GM21367 (cell line): ENCODE results near the gene C19orf73.
A peak's percentile ranks its signal among the peaks of the same experiment; 100 is the strongest.

Experiments used
- ATAC-seq: cut with Tn5 transposase; IDR thresholded peaks from one replicate; pipeline ENCODE4 v1.9.1; 2021; ENCODE audit not compliant: unreplicated experiment

Gene C19orf73, protein sequence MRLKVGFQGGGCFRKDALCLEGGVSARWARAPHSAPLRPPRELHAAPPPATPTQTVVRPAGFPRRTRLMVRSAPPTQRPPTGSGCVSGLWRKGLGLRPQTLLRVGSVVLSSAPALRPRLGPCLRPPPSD

GRCh38 chr19:49118565-49119410 lies at the start of gene C19orf73:
Gene C19orf73 (minus strand): TSS chr19:49119143. CDS start chr19:49119022, 121 bp downstream.
- ATAC-seq = peak; percentile 63

DNA sequence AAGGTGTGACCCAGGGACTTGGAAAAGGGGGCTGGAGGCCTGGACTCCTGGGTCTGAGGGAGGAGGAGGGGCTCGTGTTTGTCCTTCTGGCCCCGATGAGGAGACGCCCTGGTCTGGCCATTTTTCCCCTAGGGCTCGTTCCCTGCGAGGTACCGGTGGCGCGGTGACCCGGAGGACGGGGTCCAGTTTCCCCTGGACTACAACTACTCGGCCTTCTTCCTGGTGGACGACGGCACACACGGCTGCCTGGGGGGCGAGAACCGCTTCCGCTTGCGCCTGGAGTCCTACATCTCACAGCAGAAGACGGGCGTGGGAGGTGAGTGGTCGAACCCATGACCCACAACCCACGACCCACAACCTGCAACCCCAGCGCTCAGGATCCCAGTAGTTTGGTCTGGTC lies 49.5 kb upstream of the C19orf73 start:
- no peak for ATAC-seq

DNA sequence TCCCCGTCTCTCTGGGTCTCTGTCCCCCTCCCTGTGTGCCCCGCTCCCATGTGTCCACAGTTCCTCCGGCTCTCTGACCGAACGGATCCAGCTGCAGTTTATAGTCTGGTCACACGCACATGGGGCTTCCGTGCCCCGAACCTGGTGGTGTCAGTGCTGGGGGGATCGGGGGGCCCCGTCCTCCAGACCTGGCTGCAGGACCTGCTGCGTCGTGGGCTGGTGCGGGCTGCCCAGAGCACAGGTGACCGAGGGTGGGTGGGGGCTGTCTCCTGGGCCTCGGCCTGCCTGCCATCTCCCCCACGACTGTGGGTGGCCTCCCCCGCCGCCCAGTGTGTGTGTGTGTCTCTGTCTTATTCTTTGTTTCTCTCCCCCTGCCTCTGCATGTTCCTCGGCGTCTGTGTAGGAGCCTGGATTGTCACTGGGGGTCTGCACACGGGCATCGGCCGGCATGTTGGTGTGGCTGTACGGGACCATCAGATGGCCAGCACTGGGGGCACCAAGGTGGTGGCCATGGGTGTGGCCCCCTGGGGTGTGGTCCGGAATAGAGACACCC lies 49.0 kb upstream of the C19orf73 start:
- no peak for ATAC-seq

DNA sequence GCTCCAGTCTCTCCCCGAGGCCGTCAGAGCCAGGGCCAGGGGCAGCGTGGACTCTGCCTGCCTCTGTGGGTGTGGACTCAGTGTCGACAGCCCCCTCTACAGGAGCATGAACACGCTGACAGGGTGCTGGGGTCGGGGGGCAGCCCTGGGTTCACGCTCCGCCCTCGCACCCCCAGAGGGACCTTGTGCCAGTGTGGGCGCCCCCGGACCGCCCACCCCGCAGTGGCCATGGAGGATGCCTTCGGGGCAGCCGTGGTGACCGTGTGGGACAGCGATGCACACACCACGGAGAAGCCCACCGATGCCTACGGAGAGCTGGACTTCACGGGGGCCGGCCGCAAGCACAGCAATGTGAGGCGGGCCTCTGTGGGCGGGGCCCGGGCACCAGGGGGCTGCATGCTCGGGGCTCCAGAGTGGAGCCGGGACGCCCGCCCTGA lies 46.9 kb upstream of the C19orf73 start:
- ATAC-seq = no peak

DNA sequence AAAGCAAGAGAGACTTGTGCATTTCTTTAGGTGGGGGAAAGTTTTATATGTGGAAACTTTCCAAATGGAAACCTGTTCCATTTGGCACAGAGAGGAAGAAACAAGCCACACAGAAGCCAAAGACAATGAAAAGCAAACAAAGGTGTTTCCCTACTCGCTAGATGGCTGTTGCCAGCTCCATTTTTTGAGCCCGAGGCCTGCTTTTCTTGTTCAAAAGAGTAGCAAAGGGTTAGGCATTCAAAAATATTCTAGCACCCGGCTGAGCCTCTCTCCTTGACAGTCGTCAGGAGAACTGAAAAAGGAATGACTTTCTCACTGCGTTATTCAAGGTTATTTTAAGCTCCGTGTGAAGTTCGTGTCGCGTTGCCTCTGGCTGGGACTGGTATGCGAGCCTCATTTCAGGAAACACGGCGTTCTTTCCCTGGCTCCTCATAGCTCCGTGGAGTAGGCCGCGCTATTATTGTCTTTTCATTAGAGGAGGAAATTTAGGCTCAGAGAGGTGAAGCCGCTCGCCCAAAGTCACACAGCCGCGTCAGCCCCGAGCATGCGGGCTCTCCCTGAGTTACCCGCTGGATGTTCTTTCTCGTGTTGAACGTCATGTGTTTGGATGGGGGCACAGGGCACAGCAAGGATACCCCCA lies 46.3 kb upstream of the C19orf73 start:
- ATAC-seq = no peak

- no peak for ATAC-seq
Observed at GRCh38 chr19:49161987-49162386, 43.0 kb upstream of the C19orf73 start.

GRCh38 chr19:49160450-49161189 lies 41.7 kb upstream of the C19orf73 start:
- no peak for ATAC-seq

DNA sequence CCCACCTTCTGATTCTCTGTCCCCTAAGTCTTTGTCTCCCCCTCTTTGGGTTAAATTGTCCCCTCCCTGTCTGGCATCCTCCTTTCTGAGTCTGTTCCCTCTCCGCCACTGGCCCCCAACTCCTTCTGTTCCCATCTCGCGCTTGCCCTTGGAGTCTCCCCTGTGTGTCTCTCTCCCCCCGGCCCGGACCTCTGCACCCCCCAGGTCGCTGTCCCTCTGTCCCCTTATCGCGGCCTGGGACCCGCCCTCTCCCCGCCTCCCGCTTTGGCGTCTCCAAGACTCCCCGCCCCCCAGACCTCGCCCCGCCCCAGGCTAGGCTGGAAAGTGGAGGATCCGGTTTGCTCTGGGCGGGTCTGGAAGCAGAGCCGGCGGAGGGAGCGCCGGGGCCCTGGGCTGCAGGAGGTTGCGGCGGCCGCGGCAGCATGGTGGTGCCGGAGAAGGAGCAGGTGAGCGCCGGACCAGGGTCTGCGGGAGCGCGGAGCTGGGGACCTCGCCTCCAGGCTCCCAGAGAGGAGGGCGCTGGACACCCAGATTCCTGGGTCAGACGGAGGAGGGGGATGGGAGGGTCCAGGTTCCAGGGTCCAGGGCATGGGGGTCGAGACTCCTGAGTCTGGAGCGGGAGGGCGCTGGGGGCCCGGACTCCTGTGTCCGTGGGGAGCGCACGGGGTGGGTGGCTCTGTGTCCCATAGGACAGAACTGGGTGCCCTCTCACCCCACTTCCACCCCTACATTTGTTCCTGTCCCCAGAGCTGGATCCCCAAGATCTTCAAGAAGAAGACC lies 38.7 kb upstream of the C19orf73 start, which contains the start of gene TRPM4:
Gene TRPM4 (plus strand): TSS at position 348 of the 780 bp plus-strand sequence. CDS start 75 bp downstream, at position 423.
- ATAC-seq = no peak

- ATAC-seq = no peak
Observed at GRCh38 chr19:49155820-49156346, 36.9 kb upstream of the C19orf73 start.

DNA sequence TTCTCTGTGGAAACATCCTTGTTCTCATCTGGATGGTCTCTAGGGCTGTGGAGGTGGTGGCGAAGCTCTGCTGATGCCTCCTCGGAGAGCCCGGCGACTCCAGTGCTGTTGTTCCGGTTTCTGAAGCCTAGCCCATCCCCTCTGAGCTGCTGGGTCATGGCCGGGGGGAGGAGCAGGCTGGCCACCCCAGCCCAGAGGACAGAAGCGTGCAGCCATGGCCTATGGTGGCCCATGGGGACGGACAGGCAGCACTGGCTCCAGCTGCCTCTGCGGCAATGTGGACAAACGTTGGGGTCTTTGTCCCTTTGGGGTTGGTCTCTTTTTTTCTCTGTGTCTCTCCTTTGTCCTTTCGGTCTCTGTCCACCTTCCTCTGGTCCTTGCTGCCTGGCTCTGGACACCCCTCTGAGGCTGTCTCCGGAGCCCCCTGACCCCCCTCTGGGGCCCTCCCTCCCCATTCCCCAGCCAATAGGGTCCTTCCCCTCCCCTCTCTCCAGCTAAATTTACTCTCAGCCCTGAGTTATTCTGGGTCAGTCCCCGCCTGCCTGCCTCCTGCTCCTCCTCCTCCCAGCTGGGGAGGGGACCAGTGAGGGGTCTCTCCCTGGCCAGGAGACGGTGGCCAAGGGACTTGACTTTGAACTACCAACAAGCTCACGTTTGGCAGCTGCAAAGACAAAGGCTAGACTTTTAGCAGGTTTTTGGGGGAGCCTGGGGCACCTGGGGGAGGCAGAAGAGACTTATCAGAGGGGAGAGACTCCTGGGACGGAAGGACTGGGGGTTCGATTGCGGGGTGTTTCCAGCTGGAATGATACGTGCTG lies 36.3 kb upstream of the C19orf73 start, which contains the start of gene HRC:
Gene HRC (minus strand): TSS at position 392 of the 815 bp plus-strand sequence. CDS start 159 bp downstream, at position 233.
- ATAC-seq = no peak

DNA sequence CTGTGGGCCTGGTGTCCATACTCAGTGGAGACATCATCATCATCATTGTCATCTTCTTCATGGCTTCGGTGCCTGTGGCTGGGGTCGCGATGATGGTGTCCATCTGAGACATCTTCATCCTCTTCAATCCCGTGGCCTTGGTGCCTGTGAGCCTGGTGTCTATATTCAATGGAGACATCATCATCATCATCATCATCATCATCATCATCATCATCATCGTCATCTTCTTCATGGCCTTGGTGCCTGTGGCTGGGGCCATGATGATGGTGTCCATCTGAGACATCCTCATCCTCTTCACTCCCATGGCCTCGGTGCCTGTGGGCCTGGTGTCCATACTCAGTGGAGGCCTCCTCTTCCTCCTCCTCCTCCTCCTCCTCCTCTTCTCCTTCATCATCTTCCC lies 35.3 kb upstream of the C19orf73 start:
- ATAC-seq = no peak

DNA sequence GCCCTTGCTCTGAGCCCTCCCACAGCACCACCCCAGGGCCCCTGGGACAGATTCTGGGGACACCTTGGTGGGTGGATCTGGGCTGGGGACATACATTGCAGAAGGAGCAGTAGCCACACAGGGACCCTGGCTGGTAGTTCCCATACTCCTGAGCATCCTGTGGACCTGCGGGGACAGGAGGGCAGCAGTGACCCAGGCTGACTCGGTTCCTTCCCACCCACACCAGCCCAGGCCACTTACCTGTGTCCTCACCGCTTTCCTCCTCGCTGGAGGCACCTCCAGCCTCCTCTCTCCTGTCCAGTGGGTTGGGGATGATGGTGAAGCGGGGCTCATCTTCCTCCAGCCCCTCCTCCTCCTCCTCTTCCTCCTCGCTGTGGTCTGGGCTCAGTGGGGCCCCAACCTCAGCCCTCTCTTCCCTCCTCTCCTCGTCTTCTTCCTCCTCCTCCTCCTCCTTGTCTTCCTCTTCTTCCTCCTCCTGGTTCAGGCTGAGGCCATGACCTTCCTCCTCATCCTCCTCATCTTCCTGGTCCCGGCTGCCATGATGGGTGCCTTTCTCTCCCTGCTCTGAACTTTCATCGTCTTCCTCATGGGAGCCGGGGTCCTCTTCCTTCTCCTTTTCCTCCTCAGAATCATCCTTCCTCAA lies 34.3 kb upstream of the C19orf73 start:
- no peak for ATAC-seq

DNA sequence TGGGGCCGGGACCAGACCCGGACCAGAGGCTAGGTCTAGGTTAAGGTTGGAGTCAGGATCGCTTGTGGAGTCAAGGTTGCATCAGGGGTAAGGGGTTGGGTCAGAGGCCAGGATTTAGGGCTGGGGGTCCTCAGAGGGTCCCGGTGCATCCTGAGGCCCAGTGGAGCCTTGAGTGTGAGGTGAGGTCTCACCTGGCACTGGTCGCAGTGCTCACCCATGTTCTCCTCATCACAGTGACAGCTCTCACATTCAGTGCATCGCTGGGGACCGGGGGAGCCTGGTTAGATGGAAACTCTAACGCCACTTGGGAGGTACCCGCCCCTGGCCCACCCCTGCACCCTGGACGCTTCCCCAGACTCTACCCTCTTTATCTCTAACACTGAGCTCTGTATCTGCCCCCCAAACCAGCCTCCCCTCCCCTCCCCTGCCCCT lies 33.2 kb upstream of the C19orf73 start:
- ATAC-seq = no peak

- no peak for ATAC-seq
Observed at GRCh38 chr19:49151267-49152118, 32.5 kb upstream of the C19orf73 start.

- ATAC-seq = no peak
Observed at GRCh38 chr19:49150944-49151243, 32.0 kb upstream of the C19orf73 start.

GRCh38 chr19:49150106-49150943 lies 31.4 kb upstream of the C19orf73 start:
- no peak for ATAC-seq

- ATAC-seq = no peak
Observed at GRCh38 chr19:49149652-49150105, 30.7 kb upstream of the C19orf73 start.
